GM19438 (cell line): Measurements from ENCODE around the gene AGBL3.
"Not testable (repeated sequence)": the region's sequence is repeated elsewhere in the genome, so short reads cannot be mapped to it uniquely, and the experiment has no call there.

Experiments used
- ATAC-seq: cut with Tn5 transposase; IDR thresholded peaks from one replicate; pipeline ENCODE4 v1.9.1; 2021; ENCODE audit warnings: low read depth; ENCODE audit not compliant: unreplicated experiment

Gene AGBL3

GRCh38 chr7:135074096-135074495 lies 87.8 kb downstream of the AGBL3 start:
- no peak for ATAC-seq

GRCh38 chr7:135074531-135074930 lies 88.2 kb downstream of the AGBL3 start:
- ATAC-seq = no peak

- no peak for ATAC-seq
These were observed 89.4 kb downstream of the AGBL3 start for GRCh38 chr7:135075716-135076115.

GRCh38 chr7:135076882-135077281 lies 90.6 kb downstream of the AGBL3 start:
- no peak for ATAC-seq

GRCh38 chr7:135077642-135078041 lies 91.3 kb downstream of the AGBL3 start:
- ATAC-seq = no peak

GRCh38 chr7:135078051-135078450 lies 91.7 kb downstream of the AGBL3 start:
- no peak for ATAC-seq

- ATAC-seq = no peak
These were observed 92.8 kb downstream of the AGBL3 start for GRCh38 chr7:135079068-135079467.

- ATAC-seq = no peak
These were observed 96.7 kb downstream of the AGBL3 start for GRCh38 chr7:135083005-135083404.

GRCh38 chr7:135088566-135088965 lies 102.3 kb downstream of the AGBL3 start:
- no peak for ATAC-seq

- no peak for ATAC-seq
These were observed 105.4 kb downstream of the AGBL3 start for GRCh38 chr7:135091717-135092116.

GRCh38 chr7:135094472-135095237 lies 108.3 kb downstream of the AGBL3 start:
- ATAC-seq = no peak

- no peak for ATAC-seq
These were observed 109.1 kb downstream of the AGBL3 start for GRCh38 chr7:135095450-135095849.

GRCh38 chr7:135098391-135098790 lies 112.1 kb downstream of the AGBL3 start:
- ATAC-seq = no peak

GRCh38 chr7:135100856-135101255 lies 114.5 kb downstream of the AGBL3 start:
- no peak for ATAC-seq

GRCh38 chr7:135102372-135102771 lies 116.1 kb downstream of the AGBL3 start:
- ATAC-seq = no peak

GRCh38 chr7:135109562-135109961 lies 123.3 kb downstream of the AGBL3 start:
- ATAC-seq = no peak

GRCh38 chr7:135109976-135110375 lies 123.7 kb downstream of the AGBL3 start:
- ATAC-seq = no peak

- ATAC-seq = no peak
These were observed 125.1 kb downstream of the AGBL3 start for GRCh38 chr7:135111379-135111778.

GRCh38 chr7:135114622-135115021 lies 128.3 kb downstream of the AGBL3 start:
- no peak for ATAC-seq

- no peak for ATAC-seq
These were observed 130.8 kb downstream of the AGBL3 start for GRCh38 chr7:135117096-135117495.

- no peak for ATAC-seq
These were observed 135.6 kb downstream of the AGBL3 start for GRCh38 chr7:135121868-135122267.

- not testable (repeated sequence) for ATAC-seq
These were observed 138.3 kb downstream of the AGBL3 start for GRCh38 chr7:135124631-135125030.

- no peak for ATAC-seq
These were observed 142.6 kb downstream of the AGBL3 start for GRCh38 chr7:135128931-135129330.
